Hepatocyte (in vitro differentiated cells): ENCODE data around the gene FOXA2.

ENCODE experiments used
- CTCF ChIP-seq: fragments of 200-600 bp; sonication (generic); IDR thresholded peaks from 2 replicates; pipeline ENCODE4 v1.5.1; 2016; ENCODE audit warnings: antibody characterized with exemption, mild to moderate bottlenecking; ENCODE audit not compliant: poor library complexity
- EZH2 ChIP-seq: fragments of 200-600 bp; sonication (generic); IDR thresholded peaks from 2 replicates; pipeline ENCODE4 v1.6.1; 2016; ENCODE audit warnings: antibody characterized with exemption, mild to moderate bottlenecking, borderline replicate concordance
- EZH2phosphoT487 ChIP-seq: fragments of 200-600 bp; sonication (generic); IDR thresholded peaks from one replicate; pipeline ENCODE4 v1.6.1; 2018; ENCODE audit warnings: antibody characterized with exemption, mild to moderate bottlenecking, low read depth, moderate library complexity; ENCODE audit not compliant: unreplicated experiment, severe bottlenecking

- TF ChIP-seq CTCF, result no peak
- TF ChIP-seq EZH2phosphoT487, result no peak
- no peak for TF ChIP-seq EZH2
Observed at GRCh38 chr20:22533823-22534751, 50.3 kb downstream of the FOXA2 start.
